ENCODE measurements around the gene TMEM130.

The TMEM130 gene

DNA sequence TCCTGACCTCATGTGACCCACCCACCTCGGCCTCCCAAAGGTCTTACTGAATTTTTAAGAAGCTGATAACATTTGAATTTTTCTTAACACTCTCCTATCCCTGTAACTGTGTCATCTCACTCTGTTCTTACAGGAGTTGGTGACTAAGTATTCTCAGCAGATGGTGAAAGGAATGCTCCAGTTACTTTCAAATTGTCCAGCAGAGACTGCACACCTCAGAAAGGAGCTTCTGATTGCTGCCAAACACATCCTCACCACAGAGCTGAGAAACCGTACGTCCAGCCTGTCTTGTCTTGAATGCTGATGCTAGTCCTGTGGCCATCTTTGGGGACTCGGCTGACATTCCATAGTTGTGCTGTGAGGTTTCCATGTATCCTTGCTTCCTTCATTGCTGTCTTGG is 33.4 kb upstream of the TMEM130 start:
- TF ChIP-seq SIN3A (IDR thresholded peaks at IDR 0.05; ENCODE audit: borderline replicate concordance, insufficient read depth, low read length) (no peak), POLR2AphosphoS5 (IDR thresholded peaks at IDR 0.05; ENCODE audit: low read depth, low read length) (no peak), TAF1 (IDR thresholded peaks at IDR 0.05; ENCODE audit: borderline replicate concordance, insufficient read depth, low read length) (no peak), FOXP2 (optimal IDR thresholded peaks at IDR 0.05; ENCODE audit: borderline replicate concordance, extremely low read depth, extremely low read length, insufficient read depth) (no peak)
- TF ChIP-seq, protein P1, sequence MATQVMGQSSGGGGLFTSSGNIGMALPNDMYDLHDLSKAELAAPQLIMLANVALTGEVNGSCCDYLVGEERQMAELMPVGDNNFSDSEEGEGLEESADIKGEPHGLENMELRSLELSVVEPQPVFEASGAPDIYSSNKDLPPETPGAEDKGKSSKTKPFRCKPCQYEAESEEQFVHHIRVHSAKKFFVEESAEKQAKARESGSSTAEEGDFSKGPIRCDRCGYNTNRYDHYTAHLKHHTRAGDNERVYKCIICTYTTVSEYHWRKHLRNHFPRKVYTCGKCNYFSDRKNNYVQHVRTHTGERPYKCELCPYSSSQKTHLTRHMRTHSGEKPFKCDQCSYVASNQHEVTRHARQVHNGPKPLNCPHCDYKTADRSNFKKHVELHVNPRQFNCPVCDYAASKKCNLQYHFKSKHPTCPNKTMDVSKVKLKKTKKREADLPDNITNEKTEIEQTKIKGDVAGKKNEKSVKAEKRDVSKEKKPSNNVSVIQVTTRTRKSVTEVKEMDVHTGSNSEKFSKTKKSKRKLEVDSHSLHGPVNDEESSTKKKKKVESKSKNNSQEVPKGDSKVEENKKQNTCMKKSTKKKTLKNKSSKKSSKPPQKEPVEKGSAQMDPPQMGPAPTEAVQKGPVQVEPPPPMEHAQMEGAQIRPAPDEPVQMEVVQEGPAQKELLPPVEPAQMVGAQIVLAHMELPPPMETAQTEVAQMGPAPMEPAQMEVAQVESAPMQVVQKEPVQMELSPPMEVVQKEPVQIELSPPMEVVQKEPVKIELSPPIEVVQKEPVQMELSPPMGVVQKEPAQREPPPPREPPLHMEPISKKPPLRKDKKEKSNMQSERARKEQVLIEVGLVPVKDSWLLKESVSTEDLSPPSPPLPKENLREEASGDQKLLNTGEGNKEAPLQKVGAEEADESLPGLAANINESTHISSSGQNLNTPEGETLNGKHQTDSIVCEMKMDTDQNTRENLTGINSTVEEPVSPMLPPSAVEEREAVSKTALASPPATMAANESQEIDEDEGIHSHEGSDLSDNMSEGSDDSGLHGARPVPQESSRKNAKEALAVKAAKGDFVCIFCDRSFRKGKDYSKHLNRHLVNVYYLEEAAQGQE (IDR thresholded peaks at IDR 0.05; ENCODE audit: insufficient read depth in 1 of 2, low read depth in 2 of 2, low read length in 2 of 2): no peak

DNA sequence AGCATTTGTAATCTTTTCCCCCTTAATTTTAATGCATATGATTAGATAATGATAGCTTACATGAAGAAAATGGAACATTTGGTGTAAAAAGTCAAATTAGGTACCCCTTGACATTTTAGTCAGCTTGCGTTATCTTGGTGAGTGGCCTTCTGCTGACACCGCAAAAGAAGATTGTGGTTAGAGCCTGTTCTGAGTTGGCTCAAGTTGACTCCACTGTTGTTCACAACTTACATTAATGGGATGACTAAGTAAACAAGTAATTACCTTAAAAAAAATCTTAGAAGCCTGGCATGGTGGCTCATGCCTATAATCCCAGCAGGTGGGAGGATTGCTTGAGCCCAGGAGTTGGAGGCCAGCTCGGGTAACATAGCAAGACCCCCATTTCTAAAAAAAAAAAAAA is 32.7 kb upstream of the TMEM130 start:
- no peak for TF ChIP-seq TAF1 (IDR thresholded peaks at IDR 0.05; ENCODE audit: borderline replicate concordance, insufficient read depth, low read length)
- TF ChIP-seq, protein P1 (IDR thresholded peaks at IDR 0.05; ENCODE audit: insufficient read depth in 1 of 2, low read depth in 2 of 2, low read length in 2 of 2): no peak
- TF ChIP-seq FOXP2 (optimal IDR thresholded peaks at IDR 0.05; ENCODE audit: borderline replicate concordance, extremely low read depth, extremely low read length, insufficient read depth): no peak
- TF ChIP-seq SIN3A (IDR thresholded peaks at IDR 0.05; ENCODE audit: borderline replicate concordance, insufficient read depth, low read length): no peak
- TF ChIP-seq POLR2AphosphoS5 (IDR thresholded peaks at IDR 0.05; ENCODE audit: low read depth, low read length): no peak

DNA sequence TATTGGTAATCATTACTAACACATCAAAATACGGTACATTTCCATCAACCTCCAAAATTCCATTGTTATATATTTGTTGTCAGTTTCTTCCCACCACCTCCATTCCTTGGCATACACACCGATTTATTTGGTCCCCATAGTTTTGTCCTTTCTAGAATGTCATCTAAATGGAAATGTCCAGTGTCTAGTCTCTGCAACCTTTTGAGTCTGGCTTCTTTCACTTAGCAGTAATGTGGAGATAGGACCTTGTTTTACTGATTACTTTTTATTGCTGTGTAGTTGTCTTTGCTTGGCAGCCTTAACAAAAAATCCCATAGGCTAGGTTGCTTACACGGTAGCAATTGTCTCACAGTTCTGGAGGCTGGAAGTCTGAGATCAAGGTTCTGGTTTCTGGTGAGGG is 31.0 kb upstream of the TMEM130 start:
- no peak for TF ChIP-seq SIN3A (IDR thresholded peaks at IDR 0.05; ENCODE audit: borderline replicate concordance, insufficient read depth, low read length)
- no peak for TF ChIP-seq POLR2AphosphoS5 (IDR thresholded peaks at IDR 0.05; ENCODE audit: low read depth, low read length)
- TF ChIP-seq, protein P1 (IDR thresholded peaks at IDR 0.05; ENCODE audit: insufficient read depth in 1 of 2, low read depth in 2 of 2, low read length in 2 of 2): no peak
- no peak for TF ChIP-seq TAF1 (IDR thresholded peaks at IDR 0.05; ENCODE audit: borderline replicate concordance, insufficient read depth, low read length)
- no peak for TF ChIP-seq FOXP2 (optimal IDR thresholded peaks at IDR 0.05; ENCODE audit: borderline replicate concordance, extremely low read depth, extremely low read length, insufficient read depth)

DNA sequence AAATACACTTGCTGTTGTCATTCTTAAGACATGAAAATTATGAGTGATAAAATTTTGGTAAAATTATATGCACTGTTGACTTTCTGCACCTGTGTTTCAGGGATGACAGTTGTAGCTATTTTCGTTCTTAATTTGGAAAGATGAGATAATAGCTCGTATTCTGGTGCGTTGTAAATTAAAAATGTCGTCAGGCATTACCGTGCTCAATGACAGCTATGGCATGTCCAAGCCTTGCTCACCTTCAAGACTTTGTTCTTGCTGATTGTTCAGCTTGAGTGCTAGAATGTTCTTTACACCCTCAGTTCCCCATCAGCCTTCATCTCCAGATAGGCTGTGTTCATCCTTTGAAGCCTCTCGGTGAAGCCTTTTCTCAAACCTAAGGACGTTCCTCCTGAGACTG is 30.0 kb upstream of the TMEM130 start:
- TF ChIP-seq, protein P1 (IDR thresholded peaks at IDR 0.05; ENCODE audit: insufficient read depth in 1 of 2, low read depth in 2 of 2, low read length in 2 of 2): no peak
- TF ChIP-seq SIN3A (IDR thresholded peaks at IDR 0.05; ENCODE audit: borderline replicate concordance, insufficient read depth, low read length) (no peak), FOXP2 (optimal IDR thresholded peaks at IDR 0.05; ENCODE audit: borderline replicate concordance, extremely low read depth, extremely low read length, insufficient read depth) (no peak), POLR2AphosphoS5 (IDR thresholded peaks at IDR 0.05; ENCODE audit: low read depth, low read length) (no peak), TAF1 (IDR thresholded peaks at IDR 0.05; ENCODE audit: borderline replicate concordance, insufficient read depth, low read length) (no peak)

DNA sequence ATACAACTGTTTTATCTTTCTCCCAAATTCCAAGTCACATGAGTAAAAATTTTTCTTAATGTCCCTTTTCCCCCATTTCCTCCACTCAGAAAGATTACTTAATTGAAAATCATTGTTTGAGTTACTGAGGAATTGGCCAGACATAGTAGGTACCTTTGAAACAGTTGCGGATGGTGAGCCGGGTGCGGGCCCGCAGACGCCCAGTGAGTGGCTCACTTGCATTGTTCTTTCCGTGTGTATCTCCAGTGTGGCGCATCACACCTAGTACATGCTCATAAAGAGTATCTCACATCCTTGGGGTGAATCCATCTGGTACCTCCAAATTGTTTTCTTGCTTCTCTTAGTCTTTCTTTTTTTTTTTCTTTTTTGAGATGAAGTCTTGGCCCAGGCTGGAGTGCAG is 22.8 kb upstream of the TMEM130 start:
- TF ChIP-seq POLR2AphosphoS5 (IDR thresholded peaks at IDR 0.05; ENCODE audit: low read depth, low read length) (no peak), SIN3A (IDR thresholded peaks at IDR 0.05; ENCODE audit: borderline replicate concordance, insufficient read depth, low read length) (no peak), TAF1 (IDR thresholded peaks at IDR 0.05; ENCODE audit: borderline replicate concordance, insufficient read depth, low read length) (no peak), FOXP2 (optimal IDR thresholded peaks at IDR 0.05; ENCODE audit: borderline replicate concordance, extremely low read depth, extremely low read length, insufficient read depth) (no peak)
- TF ChIP-seq, protein P1 (IDR thresholded peaks at IDR 0.05; ENCODE audit: insufficient read depth in 1 of 2, low read depth in 2 of 2, low read length in 2 of 2): no peak
